Muscle of leg (tissue), 11 donors: ENCODE data around the gene LTBP1. TPM values are rescaled to one million over a fixed set of nuclear protein-coding genes. Genes with fewer than 3 reads are reported as not detected.
A peak's percentile ranks its signal among the peaks of the same experiment; 100 is the strongest.
"Not testable (repeated sequence)": the region's sequence is repeated elsewhere in the genome, so short reads cannot be mapped to it uniquely, and the experiment has no call there.

Experiments used
- DNase-seq: peaks from one replicate; pipeline ENCODE4 v3.0.0; 2013
- H3K27ac ChIP-seq: one replicate; pipeline ENCODE4 v1.5.1; 2013; ENCODE audit warnings: mild to moderate bottlenecking, low read length, control low read depth
- H3K27me3 ChIP-seq: one replicate; pipeline ENCODE4 v1.6.1; 2013; ENCODE audit warnings: low read length; ENCODE audit not compliant: control insufficient read depth, insufficient read depth
- H3K36me3 ChIP-seq: one replicate; pipeline ENCODE4 v1.6.1; 2013; ENCODE audit warnings: low read length; ENCODE audit not compliant: control insufficient read depth, insufficient read depth
- H3K4me1 ChIP-seq: one replicate; pipeline ENCODE4 v1.6.1; 2013; ENCODE audit warnings: low read length; ENCODE audit not compliant: control insufficient read depth, insufficient read depth
- H3K4me3 ChIP-seq: one replicate; pipeline ENCODE4 v1.5.1; 2013; ENCODE audit warnings: low read length, control low read depth
- H3K9me3 ChIP-seq: replicated peaks from 2 replicates; pipeline ENCODE4 v1.6.1; 2013; ENCODE audit warnings: low read depth, low read length; ENCODE audit not compliant: control insufficient read depth
- WGBS: methylation state at CpG from one replicate; pipeline ENCODE4 v1.1.5; 2013; ENCODE audit warnings: missing lambda C conversion rate; ENCODE audit not compliant: insufficient coverage; 5-methylcytosine and 5-hydroxymethylcytosine counted together
- polyA plus RNA-seq, 8 donors: library from polyadenylated mRNA; unstranded; fragments of 120-200 nt; gene quantifications; one replicate each; pipeline versions ENCODE4 v1.2.1 to v1.2.3, GENCODE V29; 2013; ENCODE audit warnings: inconsistent platforms in 1 of 8, low replicate concordance in 1 of 8; ENCODE audit not compliant: insufficient read length in 8 of 8, insufficient read depth in 1 of 8
- total RNA-seq: library from RNA; stranded (reverse); fragments of 120-200 nt; gene quantifications from one replicate; pipeline ENCODE4 v1.2.4, GENCODE V29; 2013

LTBP1 gene
- total and polyA plus RNA-seq, 9 donors = 37.5 to 87.3 (median 57.9) TPM

- Histone ChIP-seq H3K36me3 (peaks cover 2% of the 10 kb centered on the region), H3K9me3 (no peaks in the 10 kb centered on the region), H3K4me1 (no peaks in the 10 kb centered on the region), H3K27ac (no peak overlapping the region), H3K4me3 (no peak overlapping the region), H3K27me3 (no peaks in the 10 kb centered on the region)
- 60% methylated on average over 3 of the region's 14 CpGs for WGBS
- DNase-seq = no peak
Observed at GRCh38 chr2:33388996-33389395, 442.2 kb downstream of the LTBP1 start.

GRCh38 chr2:33389695-33390094 lies 442.9 kb downstream of the LTBP1 start:
- not testable (repeated sequence) for H3K27ac ChIP-seq, H3K4me3 ChIP-seq, H3K27me3 ChIP-seq, H3K36me3 ChIP-seq, H3K4me1 ChIP-seq, H3K9me3 ChIP-seq, DNase-seq
- no CpG with 5 or more reads among the region's 6 CpGs for whole genome bisulfite sequencing

DNA sequence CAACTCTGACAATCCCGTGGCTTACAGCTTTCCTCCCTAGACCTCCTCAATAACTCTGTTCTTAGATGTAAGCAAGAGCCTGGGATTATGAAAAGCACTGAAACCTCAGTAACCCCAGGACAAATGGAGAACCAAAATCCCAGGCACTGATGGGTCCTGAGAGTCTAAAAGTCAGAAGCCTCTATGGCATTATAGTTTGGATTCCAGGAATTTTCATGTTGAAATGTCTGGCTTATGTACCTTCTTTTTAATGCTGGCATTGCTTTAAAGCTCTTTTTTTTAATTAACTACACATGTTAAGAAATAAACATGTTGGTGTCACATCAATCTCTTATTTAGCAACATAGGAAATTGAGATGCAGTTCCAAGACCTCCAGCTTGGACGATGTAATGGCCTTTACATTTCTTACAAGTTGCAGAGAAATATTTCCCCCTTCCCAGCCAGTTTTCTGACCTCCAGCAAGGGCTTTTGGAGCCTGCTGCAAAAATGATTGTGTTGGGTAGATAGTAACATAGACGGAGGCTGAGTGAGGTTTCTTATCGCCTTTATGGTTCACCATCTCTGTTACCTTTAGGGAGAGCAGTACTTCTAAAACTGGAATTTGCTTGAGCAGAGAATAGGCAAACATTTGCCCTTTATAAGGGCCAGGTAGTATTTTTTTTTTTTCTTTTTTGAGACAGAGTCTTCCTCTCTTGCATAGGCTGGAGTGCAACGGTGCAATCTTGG lies 444.9 kb downstream of the LTBP1 start:
- Histone ChIP-seq H3K27me3 (no peaks in the 10 kb centered on the region), H3K27ac (no peak overlapping the region), H3K9me3 (peaks cover 2% of the 10 kb centered on the region), H3K4me1 (no peaks in the 10 kb centered on the region), H3K36me3 (peaks cover 2% of the 10 kb centered on the region), H3K4me3 (no peak overlapping the region)
- peak; percentile 44 for DNase-seq
- 63% methylated on average over 2 of the region's 5 CpGs for WGBS

- Histone ChIP-seq H3K9me3 (peaks cover 2% of the 10 kb centered on the region), H3K4me1 (no peaks in the 10 kb centered on the region), H3K27me3 (no peaks in the 10 kb centered on the region), H3K36me3 (peaks cover 2% of the 10 kb centered on the region), H3K4me3 (no peak overlapping the region), H3K27ac (no peak overlapping the region)
- DNase-seq = no peak
- WGBS = 84% methylated on average over 2 of the region's 4 CpGs
Observed at GRCh38 chr2:33392366-33392765, 445.6 kb downstream of the LTBP1 start.

DNA sequence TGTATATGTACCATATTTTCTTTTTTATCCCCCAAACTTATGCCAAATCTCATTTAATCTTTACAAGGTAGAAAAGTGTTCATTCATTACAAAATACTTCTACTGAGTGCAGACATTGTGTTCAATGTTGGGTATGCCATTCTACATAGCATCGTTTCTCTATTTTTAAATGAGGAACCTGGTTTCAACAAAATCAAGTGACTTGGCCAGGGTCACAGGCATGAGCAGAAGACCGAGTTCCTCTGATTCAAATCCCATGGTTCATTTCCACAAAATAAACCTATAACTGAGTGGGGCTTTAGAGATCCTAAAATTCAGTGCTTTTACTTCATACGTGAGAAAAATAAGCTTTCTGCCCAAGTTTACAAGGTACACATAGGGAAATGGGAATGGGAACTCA lies 448.3 kb downstream of the LTBP1 start:
- no peak for DNase-seq
- H3K36me3 ChIP-seq = peaks cover 8% of the 10 kb centered on the region
- 100% methylated on average over 1 of the region's 3 CpGs for WGBS
- H3K27ac ChIP-seq = no peak overlapping the region
- H3K9me3 ChIP-seq = peaks cover 2% of the 10 kb centered on the region
- no peaks in the 10 kb centered on the region for H3K4me1 ChIP-seq
- no peaks in the 10 kb centered on the region for H3K27me3 ChIP-seq
- H3K4me3 ChIP-seq = no peak overlapping the region

DNA sequence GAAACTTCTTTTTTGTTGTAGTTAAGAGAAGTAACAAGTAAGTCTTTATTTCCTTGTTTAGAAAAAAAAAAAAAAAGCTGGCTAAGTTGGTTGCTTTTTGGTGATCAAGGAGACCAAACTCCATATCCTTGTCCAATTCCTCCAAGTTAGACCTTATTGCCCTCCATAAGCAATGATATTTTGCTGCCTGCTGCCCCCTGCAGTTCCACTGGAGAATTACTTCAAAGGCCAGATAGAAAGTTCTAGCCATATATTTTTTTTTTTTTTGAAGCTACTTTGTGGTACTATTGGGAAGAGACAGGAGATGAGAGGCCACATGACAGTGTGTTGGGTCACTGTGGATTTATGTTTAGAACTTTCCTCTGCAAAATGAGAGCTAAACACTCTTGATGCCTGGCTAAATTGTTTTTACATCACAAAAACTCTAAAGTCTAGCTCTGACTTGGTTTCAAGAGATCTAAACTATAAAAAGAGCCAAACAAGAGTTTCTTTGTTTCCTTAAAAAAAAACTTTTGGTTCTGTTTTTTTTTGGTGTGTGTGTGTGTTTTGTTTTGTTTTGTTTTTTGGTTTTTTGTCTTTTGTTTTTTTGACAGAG lies 449.0 kb downstream of the LTBP1 start:
- Histone ChIP-seq H3K27ac (no peak overlapping the region), H3K27me3 (no peaks in the 10 kb centered on the region), H3K9me3 (peaks cover 2% of the 10 kb centered on the region), H3K4me1 (no peaks in the 10 kb centered on the region), H3K36me3 (peaks cover 8% of the 10 kb centered on the region), H3K4me3 (no peak overlapping the region)
- peak; percentile 33 for DNase-seq

GRCh38 chr2:33404321-33404720 lies 457.6 kb downstream of the LTBP1 start:
- Histone ChIP-seq H3K4me3 (no peak overlapping the region), H3K27ac (no peak overlapping the region), H3K36me3 (no peaks in the 10 kb centered on the region), H3K4me1 (peaks cover 2% of the 10 kb centered on the region), H3K27me3 (no peaks in the 10 kb centered on the region), H3K9me3 (peaks cover 4% of the 10 kb centered on the region)
- DNase-seq = no peak
- WGBS = 86% methylated on average over 3 of the region's 5 CpGs

DNA sequence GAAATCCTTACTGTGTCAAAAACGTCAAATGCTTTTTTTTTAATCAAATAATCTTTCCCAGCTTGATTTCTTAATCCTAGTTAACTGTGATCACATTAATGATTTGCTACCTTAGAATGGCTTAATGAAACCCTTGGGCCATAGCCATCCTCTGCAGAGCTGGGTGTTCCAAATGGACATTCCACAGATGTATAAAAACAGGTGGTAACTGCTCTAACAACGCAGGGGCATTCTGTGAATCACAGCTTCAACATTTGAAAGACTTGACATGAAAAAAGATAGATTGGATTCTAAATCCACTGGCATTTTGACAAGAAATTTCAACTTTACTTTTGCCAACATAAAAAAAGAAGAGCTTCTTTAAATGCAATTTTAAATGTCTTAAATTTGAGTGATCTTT lies 459.9 kb downstream of the LTBP1 start:
- Histone ChIP-seq H3K9me3 (peaks cover 4% of the 10 kb centered on the region), H3K4me1 (peaks cover 2% of the 10 kb centered on the region), H3K36me3 (no peaks in the 10 kb centered on the region), H3K27me3 (no peaks in the 10 kb centered on the region), H3K4me3 (no peak overlapping the region), H3K27ac (no peak overlapping the region)
- peak; percentile 31 for DNase-seq
- WGBS = no CpG with 5 or more reads among the region's 2 CpGs

GRCh38 chr2:33408109-33408508 lies 461.4 kb downstream of the LTBP1 start:
- Histone ChIP-seq H3K27ac (no peak overlapping the region), H3K27me3 (no peaks in the 10 kb centered on the region), H3K9me3 (peaks cover 4% of the 10 kb centered on the region), H3K4me1 (peaks cover 2% of the 10 kb centered on the region), H3K4me3 (no peak overlapping the region), H3K36me3 (no peaks in the 10 kb centered on the region)
- 80% methylated on average over 1 of the region's 2 CpGs for WGBS
- no peak for DNase-seq

- no CpG with 5 or more reads among the region's 1 CpG for WGBS
Observed at GRCh38 chr2:33409417-33409955, 462.7 kb downstream of the LTBP1 start.

More at GRCh38 chr2:33409417-33409955, 462.7 kb downstream of the LTBP1 start:
- Histone ChIP-seq H3K27me3 (no peaks in the 10 kb centered on the region), H3K27ac (no peak overlapping the region), H3K9me3 (peaks cover 4% of the 10 kb centered on the region), H3K4me3 (no peak overlapping the region), H3K36me3 (no peaks in the 10 kb centered on the region), H3K4me1 (peaks cover 2% of the 10 kb centered on the region)
- DNase-seq = no peak
